ENCODE measurements around the gene FAN1.
"Not testable (repeated sequence)": the region's sequence is repeated elsewhere in the genome, so short reads cannot be mapped to it uniquely, and the experiment has no call there.

The FAN1 gene

DNA sequence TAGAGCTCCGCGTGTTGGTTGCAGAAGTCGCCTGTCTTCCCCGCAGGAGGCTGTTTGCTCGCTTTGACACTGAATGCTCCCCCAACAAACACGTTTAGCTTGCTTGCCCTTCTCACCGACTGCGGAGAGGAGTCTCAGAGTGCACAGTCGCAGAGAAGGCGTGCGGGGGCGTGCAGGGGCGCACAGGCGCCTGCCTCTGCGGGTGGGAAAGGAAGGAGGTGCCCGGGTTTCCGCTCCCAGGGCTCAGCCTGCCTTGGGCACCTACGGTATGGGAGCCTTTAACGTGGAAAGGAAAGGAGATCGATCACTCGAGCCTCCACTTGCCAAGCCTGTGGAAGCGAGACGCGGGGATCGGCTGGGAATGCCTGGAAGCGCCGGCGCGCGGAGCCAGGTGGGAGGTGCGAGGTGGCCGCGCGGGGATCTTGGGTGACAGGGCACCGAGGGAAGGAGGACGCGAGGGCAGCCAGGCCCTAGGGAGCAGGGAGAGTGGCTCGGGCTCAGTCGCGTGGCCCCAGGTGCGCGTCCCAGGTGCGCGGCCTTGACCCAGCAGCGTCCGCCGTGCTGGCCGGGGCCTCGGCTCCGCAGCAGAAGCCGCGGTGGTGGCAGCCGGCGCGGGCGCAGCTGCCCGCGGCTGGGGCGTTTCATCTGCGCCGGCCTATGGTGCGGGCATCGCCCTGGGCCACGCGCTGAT is at the start of gene FAN1:
FAN1 (plus strand) TSS at position 419 of the 691 bp plus-strand sequence. CDS start 749 bp downstream, outside the sequence.
- peak; percentile 81 to 85 for DNase-seq

DNA sequence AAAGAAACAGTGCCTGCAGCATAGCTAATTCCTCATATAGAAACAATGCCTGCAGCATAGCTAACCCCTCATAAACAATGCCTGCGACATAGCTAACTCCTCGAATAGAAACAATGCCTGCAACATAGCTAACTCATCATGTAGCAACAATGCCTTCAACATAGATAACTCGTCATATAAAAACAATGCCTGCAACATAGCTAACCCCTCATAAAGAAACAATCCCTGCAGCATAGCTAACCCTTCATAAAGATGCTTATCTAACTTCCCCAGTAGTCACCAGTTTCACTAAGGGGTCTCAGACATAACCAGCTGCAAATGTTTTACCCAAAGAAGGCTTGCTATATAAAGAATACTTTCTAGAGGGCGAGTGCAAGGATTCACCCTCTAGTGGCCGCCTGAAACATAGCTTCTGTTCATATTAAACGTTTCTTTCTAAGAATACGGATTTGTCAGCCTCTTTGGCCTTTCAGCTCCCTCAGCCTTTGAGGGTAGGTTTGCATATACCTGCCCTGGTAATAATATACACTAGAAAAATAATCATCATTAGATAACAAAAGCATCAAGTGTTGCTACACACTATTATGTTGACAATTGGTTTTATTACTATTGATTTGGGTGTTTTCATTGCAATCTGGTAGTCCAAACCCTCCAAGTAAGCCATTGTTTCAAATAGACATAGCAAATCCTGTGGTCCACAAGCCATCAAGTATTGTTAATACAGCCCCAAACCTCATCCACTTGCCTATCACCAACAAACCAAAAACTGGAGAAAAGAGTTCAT is 44.4 kb upstream of the FAN1 start:
- no peak for DNase-seq

DNA sequence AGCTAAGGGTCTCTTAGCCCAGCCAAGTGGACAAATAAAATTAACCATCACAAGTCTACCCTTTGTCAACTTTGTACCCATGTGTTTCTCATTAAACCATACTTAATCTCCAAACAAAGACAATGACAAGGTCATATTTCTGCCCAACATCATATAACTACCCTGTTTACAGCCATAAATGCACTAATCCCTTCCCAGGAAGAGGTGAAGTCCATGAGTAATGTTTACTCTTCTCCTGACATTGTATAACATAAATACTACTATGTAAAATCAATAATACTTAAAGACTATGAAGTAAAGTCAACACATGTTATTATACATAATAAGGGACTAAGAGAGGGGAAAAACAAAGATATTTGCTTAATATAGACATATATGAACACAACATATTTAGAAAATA is 38.5 kb upstream of the FAN1 start:
- no peak for DNase-seq

DNA sequence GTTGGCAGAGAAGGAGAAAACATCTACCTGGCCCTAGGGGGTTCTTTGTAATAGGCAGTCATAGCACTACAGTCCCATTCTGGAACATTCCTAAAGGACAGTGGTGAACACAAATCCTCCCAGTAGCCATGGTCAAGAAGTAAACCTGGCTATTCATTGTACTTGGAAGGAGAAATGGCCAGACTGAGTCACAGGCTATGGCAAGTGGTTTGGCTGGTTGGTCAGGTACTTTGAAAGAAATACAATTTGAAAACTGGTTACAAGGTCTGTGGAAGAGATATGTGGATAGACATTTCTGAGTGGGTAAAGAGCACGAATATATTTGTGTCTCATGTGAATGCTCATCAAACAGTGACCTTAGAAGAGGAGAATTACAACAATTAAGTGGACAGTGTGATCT is 33.0 kb upstream of the FAN1 start:
- DNase-seq, result no peak

DNA sequence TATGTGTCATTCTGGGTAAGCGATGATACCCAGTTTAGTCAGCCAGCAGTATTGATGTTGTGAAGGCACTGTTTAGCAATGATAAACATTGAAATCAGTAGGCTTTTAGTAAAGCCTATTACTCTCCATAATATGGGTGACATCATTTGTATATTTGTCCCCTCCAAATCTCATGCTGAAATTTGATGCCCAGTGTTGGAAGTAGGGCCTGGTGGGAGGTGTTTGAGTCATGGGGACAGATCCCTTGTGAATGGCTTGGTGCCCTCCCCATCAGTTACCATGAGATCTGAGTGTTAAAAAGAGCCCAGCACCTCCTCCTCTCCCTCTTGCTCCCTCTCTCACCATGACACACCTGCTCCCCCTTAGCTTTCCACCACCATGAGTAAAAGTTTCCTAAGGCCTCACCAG is 31.4 kb upstream of the FAN1 start:
- peak in 1 of 2 experiments; percentile 12 for DNase-seq

DNA sequence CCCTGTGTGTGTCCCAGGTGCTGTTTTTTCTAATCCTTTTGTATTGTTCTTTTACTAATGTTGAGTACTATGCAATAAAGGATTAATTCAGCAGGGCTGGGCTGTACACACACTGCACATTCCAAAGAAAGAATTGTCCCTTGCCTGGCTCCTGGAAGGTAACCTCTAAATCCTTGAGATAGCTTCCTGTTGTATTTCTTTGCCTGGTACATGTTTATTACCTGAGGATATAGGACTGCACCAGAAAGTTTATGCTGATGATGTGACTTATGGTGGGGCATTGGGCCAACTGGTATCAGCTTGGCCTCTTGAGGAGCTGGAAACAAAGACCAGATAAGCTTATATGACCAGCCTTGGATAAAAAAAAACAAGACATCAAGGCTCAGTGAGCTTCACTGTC is 26.6 kb upstream of the FAN1 start:
- no peak for DNase-seq

DNA sequence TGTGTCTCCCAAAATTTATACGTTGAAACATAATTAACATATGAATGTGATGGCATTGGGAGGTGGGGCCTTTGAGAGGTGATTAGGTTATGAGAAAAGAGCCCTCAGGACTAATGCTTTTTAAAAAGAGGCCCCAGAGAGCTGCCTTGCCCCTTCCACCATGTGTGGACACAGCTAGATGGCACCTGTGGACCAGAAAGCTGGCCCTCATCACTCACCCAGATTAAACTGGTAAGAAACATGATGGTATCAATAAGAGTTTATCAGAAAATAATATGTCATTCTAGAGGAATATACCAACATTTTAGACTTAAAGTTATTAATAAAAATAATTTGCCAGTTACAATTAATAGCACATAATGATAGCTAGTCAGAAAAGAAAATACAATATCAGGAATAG is 25.2 kb upstream of the FAN1 start:
- no peak for DNase-seq

DNA sequence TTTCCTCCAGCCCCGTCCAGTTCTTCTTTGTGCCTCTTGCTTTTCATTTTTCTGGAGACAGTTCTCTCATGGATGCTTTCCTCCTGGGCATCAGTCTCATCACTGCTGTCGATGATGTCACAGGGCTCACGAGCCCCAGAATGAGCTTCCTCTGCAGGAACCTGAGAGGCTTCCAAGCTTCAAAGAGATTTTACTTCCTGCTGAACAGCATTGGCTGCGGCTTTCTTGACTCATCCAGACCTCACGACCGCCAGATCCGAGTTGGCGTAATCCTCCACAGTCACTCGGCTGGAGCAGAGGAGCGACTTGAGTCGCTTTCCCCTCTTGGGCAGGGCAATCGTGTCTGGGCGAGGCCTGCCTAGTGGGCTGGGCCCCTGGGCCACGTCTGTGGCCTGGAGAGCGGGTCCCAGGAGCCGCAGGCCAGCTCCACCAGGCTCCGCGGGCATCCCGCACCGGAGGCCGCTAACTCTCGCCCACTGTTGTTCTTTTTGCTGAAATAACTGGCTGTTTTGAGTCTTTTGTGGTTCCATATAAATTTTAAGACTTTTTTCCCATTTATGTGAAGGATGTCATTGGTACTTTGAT is 20.8 kb upstream of the FAN1 start:
- peak in 1 of 2 experiments; percentile 39 for DNase-seq

DNA sequence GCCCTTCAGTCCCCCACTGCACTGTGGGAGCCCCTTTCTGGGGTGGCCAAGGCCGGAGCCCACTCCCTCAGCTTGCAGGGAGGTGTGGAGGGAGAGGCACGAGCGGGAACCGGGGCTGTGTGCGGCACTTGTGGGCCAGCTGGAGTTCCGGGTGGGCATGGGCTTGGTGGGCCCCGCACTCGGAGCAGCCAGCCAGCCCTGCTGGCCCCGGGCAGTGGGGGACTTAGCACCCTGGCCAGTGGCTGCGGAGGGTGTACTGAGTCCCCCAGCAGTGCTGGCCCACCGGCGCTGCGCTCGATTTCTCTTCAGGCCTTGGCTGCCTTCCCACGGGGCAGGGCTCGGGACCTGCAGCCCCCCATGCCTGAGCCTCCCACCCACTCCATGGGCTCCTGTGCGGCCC is 20.0 kb upstream of the FAN1 start:
- not testable (repeated sequence) for DNase-seq

DNA sequence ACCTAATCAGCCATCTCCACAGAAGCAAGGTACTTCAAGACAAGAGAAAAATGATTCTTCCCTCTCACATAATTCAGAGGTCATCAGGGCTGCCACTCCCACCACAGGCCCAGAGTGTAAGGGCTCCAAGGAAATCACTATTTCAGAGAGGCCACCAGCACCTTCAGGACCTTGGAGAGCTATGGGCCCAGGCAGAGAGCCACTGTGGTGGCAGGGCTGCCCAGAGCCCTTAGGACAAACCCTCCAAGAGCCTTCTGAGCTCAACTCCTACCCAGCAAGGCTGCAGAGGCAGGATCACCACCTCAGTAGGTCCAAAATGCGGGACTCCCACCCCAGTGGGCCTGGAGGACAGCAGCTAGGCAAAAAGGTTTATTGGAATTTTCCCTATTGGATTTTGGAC is 17.9 kb upstream of the FAN1 start:
- no peak for DNase-seq

DNA sequence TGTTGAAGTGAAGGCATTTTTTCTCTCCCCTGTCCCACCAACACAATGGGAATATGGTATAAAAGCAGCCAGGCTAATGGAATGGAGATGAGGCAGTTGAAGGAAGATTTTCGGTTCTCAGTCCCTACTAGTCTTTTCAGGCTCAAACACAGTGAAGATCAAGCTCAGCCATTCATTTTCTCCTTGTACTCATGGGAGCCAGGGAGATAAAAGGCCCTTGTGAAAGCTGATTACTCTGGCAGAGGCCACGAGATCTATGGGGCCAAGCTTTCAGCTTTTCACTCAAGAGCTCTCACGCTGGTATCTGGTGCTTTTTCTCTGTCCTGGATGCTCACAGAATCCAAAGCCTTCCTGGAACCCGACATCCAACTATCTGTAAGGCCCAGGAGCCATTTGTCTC is 14.5 kb upstream of the FAN1 start:
- no peak for DNase-seq

DNA sequence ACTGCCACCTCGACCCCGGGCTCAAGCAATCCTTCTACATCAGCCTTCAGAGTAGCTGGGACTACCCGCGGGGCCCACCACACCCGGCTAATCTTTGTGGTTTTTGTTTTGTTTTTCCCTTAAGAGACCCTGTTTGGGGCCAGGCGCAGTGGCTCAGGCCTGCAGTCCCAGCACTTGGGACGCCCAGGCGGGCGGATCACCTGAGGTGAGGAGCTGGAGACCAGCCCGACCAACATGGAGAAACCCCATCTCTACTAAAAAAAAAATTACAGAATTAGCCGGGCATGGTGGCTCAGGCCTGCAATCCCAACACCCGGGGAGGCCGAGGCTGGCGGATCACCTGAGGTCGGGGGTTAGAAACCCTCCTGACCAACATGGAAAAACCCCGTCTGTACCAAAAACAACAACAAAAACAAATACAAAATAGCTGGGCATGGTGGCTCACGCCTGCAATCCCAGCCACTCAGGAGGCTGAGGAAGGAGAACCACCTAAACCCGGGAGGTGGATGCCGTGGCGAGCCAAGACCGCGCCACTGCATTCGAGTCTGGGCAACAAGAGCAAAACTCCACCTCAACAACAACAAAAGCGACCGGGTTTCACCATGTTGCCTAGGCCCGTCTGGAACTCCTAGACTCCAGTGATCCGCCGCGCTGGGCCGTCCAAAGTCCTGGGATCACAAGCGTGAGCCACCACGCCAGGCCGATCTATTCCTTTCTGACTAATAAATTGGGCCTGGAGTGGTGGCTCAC is 8.1 kb upstream of the FAN1 start:
- no peak for DNase-seq

DNA sequence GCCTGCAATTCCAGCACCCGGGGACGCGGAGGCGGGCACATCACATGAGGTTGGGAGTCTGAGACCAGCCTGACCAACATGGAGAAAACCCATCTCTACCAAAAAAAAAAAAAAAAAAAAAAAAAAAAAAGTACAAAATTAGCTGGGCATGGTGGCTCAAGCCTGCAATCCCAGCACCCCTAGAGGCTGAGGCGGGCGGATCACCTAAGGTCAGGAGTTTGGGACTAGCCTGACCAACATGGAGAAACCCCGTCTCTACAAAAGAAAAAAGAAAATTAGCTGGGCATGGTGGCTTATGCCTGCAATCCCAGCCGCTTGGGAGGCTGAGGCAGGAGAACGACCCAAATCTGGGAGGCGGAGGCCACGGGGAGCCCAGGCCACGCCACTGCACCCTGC is 7.5 kb upstream of the FAN1 start:
- DNase-seq, result no peak

DNA sequence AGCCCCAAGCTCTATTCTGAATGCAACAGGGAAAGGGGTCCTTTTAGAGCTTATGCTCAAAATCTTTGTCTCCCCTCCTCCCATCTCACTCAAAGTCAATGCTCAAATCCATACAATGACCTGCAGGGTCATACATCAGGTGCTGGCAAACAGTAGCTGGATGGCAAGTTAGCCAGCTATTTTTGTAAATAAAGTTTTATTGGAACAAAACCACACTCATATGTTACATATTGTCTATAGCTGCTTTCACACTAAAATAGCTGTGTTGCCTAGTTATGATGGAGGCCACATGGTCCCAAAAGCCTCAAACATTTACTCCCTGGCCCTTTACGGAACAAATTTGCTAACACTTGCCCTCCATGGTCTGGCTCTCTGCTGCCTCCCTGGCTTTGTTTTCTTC is 1.8 kb upstream of the FAN1 start:
- no peak for DNase-seq

DNA sequence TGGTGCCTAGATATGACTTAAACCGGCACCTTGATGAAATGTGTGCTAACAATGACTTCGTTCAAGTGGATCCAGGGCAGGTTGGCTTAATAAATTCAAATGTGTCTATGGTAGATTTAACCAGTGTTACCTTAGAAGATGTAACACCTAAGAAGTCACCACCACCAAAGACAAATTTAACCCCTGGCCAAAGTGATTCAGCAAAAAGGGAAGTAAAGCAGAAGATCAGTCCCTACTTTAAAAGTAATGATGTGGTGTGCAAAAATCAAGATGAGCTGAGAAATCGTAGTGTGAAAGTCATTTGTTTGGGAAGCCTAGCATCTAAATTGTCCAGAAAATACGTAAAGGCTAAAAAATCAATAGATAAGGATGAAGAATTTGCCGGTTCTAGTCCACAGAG is 1.1 kb downstream of the FAN1 start:
- no peak for DNase-seq

DNA sequence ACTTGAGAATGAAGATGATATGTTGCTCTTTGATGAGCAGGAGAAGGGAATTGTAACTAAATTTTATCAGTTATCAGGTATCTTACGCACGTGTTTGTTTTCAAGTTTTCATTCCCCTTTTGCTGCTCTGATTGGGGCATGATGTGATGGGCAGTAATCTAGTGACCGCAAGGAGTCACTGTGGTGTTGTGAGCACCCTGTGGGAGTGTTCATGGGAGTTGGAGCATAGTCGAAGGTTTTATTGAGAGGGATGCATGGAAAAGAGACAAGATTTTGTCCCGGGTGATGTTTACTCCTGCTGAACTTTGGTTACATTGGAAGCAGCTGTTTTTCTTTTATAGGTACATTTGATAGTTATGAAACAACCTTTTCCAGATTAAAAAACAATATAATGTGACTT is 2.1 kb downstream of the FAN1 start:
- no peak for DNase-seq

DNA sequence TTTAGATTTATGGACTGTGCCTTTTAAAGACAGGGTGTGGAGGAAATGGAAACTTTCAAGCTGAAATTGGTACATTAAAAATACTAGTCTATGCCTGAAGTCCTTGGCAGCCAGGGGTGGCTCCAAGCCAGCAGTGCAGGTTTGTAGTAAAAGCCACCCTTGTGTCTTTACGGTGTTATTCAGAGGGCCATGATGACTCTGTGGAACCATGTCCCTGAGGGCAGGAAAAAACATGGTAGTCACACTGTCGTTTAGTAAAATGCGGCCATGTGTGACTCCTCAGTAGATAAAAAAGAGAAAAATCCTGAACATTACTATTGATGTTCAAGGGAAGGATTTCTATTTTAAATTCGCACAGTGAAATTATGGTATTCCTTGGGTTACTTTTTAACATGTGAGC is 2.7 kb downstream of the FAN1 start:
- DNase-seq, result no peak

DNA sequence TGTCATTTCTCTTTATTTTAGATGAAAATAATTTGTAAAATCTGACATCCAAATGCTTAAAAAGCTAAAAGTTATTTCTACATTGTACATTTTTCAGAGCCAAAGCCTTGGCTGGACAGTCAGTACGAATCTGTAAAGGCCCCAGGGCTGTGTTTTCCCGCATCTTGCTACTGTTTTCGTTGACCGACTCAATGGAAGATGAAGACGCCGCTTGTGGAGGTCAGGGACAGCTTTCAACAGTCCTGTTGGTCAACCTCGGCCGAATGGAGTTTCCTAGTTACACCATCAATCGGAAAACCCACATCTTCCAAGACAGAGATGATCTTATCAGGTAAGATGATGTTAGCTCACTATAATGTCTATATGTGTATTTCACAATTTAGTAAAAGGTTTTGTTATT is 10.0 kb downstream of the FAN1 start:
- no peak for DNase-seq

DNA sequence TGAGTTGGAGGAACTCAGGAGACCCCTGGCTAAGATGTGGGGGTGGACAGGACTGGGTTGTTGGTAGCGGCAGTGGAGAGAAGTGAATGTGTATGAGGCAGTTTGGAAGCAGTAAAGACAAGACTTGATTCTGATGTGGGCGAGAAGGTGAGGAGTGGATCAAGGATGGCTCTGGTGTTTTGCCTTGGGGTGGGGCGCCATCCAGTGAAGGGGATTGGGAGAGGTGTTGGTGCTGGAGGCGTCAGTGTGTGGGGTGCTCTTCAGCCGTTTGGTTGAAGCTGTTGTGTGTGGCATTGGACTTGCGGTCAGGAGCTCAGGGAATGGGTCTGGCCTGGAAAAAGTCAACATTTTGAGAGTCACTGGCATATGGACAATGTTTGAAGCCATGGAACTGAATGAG is 13.3 kb downstream of the FAN1 start:
- no peak for DNase-seq

DNA sequence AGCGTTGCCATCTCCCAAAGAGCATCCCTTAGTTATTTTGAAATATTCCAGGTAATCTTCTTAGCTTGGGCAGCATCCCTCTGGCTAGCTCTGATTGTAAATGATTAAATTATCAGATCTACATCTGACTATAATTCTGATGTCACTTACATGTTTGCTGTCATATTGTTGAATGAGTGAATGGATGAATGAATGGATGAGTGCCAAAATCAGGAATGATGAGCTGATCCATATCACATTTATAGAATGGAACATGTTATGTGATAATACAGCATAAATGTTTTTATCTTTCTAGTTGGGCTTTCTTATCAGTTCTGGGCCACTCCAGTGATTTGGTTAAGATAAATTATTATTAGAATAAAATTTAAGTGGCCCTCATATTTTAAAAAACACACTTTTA is 14.0 kb downstream of the FAN1 start:
- no peak for DNase-seq

DNA sequence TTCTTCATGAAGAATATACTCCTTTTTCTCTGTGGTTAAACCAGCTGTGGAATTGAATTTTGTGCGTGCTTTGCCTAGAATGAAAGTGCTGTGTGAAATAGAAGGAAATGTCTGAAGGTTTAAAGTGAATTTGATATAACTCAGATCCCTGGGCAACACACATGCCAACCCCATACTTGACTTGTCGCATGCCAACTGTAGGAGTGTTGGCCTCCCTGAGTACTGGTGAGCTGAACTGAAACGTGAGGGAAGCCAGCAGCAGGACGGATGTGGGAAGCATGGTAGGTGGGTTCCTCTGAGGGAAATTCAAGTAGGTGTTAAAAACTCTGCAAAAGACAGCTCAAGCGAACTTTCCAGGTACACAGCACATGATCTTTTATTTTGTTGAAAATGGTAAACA is 14.7 kb downstream of the FAN1 start:
- no peak for DNase-seq

DNA sequence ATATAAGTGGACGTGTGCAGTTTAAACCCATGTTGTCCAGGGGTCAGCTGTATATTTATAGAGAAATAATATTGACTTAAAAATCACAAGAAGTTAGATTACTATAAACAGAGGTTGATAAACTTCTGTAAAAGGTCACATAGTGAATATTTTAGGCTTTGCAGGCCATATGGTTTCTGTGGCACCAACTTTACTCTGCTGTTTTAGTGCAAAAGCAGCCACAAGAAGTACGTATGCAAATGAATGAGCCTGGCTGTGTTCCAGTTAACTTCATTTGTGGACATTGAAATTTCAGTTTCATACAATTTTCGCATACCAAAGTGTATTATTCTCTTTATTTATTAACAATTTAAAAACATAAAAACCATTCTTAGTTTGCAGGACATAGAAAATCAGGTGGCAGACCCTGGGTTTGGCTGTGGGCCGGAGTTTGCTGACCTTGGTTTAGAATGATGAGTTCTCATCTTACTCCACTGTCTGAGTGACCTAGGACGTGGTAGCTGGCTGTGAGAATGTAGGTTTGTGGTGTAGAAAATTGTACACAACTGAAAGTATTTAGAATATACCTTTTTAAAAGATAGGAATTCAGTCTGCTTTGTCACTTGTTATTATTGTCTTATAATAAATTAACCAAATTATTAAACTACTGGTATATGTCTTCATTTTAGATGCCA is 16.3 kb downstream of the FAN1 start:
- DNase-seq, result no peak

DNA sequence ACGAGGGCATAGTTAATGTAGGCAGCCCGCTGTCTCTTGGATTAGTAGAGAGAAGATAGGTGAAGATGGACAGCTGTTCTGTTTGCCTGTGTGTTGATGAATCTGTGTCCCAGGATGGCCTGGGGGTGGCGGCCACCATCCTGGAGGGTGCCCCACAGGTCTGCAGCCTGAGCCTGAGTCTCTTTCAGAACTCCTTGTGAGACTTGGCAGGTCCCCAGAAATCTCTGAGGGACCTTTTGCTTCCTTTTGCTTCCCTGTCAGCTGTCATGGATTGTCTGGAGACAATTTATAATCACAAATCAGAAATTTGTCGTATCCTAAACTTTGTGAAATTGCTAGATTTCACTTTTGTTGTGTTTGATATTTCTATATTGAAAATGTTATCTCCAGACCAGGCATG is 17.4 kb downstream of the FAN1 start:
- no peak for DNase-seq
